GM18868 (cell line): Measurements from ENCODE around the gene ANKRD34A.

Experiments
- ATAC-seq: cut with Tn5 transposase; IDR thresholded peaks from one replicate; pipeline ENCODE4 v1.9.1; 2021; ENCODE audit warnings: mild to moderate bottlenecking, moderate library complexity; ENCODE audit not compliant: unreplicated experiment

ANKRD34A gene

GRCh38 chr1:145991735-145992412 lies 27.5 kb upstream of the ANKRD34A start:
- ATAC-seq = no peak

DNA sequence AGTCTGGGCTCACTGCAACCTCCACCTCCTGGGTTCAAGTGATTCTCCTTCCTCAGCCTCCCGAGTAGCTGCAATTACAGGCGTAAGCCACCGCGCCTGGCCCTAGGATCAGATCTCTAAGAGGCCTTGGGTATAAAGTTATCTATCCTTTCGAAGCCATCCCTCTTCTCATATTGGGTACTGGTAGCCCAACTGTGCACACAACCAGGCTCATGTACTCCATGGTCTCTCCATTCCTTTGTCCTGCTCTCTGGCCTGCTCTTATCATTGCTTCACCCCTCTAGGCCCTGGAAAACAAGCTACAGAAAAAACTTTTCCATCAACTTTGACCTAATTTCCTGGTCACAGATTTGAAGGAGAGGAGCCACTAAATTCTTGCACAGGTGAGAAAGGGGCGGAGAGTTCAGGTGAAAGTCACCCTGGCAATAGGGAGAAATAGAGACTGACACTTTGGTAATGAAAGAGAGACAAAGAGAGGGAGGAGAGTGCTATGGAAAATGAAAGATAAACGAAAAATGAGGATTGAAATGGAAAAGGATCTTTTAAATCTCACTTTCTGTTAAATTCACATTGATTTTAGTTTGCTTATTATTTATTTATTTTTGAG lies 26.0 kb upstream of the ANKRD34A start:
- ATAC-seq = no peak

GRCh38 chr1:145988773-145989172 lies 24.4 kb upstream of the ANKRD34A start:
- no peak for ATAC-seq

DNA sequence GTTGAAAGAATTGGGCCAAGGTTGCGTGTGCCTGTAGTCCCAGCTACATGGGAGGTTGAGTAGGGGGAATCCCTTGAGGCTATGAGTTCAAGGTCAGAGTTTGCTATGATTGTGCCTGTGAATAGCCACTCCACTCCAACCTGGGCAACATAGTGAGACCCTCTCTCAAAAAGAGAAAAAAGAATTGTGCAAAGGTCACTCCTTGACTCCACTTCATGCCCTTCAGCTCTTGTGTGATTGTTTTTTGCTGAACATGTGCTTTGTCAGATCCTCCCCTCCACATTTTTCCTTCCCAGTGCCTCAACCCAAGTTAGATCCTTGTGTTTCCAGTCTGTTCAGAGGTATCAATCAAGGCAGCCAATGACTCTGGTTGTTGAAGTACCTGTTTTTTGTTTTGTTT lies 23.6 kb upstream of the ANKRD34A start:
- ATAC-seq = no peak

GRCh38 chr1:145986551-145986950 lies 22.2 kb upstream of the ANKRD34A start:
- no peak for ATAC-seq

GRCh38 chr1:145985502-145986439 lies 21.4 kb upstream of the ANKRD34A start:
- ATAC-seq = no peak

DNA sequence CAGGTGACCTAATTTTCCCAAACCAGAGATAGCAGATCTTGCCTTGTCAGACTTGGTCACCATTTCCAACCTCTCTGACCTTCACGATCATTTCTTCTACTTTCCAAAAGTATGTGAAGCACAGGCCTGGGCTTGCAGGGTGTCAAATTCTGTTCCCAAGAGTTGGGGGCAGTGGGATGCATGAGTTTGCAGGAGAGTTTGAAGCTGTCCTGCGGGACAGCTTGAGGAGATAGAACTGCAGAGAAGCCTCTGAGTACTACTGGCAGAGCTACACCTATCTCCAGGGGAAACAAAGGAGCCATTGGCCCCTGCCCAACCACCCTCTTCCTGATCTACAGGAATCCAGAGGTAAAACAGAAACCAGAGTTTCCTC lies 20.7 kb upstream of the ANKRD34A start:
- no peak for ATAC-seq

DNA sequence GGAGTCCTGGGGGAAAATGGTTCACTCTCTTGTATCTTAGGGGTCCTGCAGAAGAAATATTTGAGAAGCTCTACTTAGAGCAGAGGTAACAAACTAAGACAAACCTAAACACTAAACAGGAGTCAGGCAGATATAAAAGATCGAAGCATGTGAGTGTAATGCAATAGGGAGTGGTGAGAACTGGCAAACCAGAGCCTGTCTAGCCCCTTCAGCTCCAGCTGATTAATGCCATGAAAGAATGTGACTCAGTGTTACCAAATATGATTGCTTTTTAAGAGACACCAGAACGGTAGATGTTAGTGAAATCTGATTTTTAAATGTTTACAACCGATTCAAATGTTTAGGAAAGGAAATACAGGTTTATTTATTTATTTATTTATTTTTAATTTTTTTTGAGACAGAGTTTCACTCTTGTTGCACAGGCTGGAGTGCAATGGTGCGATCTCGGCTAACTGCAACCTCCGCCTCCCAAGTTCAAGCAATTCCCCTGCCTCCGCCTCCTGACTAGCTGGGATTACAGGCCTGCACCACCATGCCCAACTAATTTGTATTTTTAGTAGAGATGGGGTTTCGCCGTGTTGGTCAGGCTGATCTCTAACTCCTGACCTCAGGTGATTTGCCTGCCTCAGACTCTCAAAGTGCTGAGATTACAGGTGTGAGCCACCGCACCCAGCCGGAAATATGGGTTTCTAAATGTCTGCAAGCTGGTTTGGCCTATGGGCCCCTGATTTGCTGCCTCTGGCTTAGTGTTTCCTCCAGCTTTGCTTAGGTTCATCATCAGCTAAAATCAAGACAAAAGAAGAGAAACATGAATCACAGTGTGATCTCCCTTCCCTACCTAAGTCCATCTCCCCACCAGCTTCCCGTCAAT lies 19.8 kb upstream of the ANKRD34A start:
- ATAC-seq = no peak

DNA sequence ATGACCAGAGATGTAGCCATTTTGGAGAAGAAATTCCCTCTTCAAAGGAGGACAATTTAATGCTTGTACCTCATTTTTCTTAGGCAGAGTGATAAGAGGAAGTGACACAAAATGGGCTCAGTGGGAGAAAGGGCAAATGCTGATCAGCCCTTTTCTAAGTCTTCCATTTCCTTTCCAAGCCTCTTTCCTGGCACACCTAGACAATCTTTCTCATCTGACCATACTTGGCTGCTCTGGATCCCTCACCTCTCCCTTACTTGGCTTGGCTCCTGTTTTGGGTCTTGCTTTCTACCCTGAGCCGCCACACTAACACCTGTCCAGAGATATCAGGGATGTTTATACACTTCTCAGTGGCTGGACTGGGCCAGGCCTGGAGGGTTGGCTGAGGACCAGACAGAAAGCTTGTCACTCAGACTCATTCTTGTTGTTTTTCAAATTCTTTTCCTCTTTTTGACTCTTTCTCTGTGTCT lies 18.9 kb upstream of the ANKRD34A start:
- no peak for ATAC-seq

- no peak for ATAC-seq
Observed at GRCh38 chr1:145982010-145982723, 17.8 kb upstream of the ANKRD34A start.

DNA sequence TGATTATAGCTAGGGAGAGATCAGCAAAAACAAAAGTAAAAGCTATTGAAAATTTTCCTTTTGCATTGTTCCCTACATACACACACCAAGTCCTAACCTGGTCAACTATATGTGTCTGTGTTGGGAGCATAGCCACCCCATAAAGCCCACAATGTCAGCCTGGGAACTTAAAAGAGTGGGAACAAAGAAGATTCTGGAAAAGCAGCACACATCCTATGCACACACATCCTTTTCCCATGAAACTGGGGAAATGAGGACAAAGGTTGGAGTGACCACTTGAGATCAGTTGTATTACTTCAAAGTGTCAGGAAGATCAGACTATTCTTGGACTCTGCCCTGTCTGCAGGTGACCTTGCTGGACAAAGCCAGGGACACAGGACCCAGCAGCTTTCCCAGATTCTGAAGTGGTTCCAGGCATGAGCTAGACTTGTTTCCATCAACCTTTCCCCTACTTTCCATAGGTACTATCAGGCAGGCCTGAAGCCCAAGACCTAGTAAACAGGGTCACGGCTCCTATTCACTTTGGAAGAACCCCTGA lies 16.2 kb upstream of the ANKRD34A start:
- ATAC-seq = no peak

GRCh38 chr1:145979746-145980456 lies 15.5 kb upstream of the ANKRD34A start:
- no peak for ATAC-seq

GRCh38 chr1:145978854-145979745 lies 14.7 kb upstream of the ANKRD34A start:
- peak; percentile 90 for ATAC-seq

DNA sequence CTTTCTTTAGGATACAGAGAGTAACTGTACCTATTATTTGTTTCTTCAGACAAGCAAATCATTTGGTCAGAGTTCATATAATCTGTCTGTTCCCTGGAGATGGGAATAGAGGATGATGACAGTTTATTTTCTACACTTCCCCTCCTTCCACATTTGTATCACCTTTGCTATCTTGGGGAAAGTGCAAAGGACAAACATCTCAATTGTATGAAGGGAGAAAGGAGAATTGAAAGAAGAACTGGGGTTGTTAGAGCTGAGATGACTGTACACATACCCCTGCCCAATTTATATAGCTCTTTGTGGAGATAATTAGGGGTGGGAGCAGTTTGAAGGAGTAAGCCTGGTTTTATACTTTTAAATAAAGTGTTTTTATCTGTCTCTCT lies 14.1 kb upstream of the ANKRD34A start:
- no peak for ATAC-seq

GRCh38 chr1:145977486-145978470 lies 13.4 kb upstream of the ANKRD34A start:
- ATAC-seq = no peak

- ATAC-seq = no peak
Observed at GRCh38 chr1:145977016-145977415, 12.6 kb upstream of the ANKRD34A start.

DNA sequence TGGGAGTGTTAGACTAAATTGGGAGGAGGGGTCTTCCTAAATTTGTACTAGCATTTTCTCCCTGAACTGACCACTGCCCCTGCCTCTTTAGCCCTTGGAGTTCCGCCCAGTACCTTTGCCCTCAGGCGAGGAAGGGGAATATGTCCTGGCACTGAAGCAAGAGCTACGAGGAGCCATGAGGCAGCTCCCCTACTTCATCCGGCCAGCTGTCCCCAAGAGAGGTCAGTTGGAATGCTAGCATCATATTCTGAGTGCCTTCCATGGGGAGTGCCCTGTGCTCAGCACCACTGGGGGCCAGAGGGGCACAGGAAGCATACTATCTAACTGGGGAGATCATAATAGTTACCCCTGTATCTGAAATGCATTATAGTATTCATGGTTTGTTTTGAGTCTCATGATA lies 10.8 kb upstream of the ANKRD34A start:
- no peak for ATAC-seq
